K562 (cell line): ENCODE data around the gene F12. TPM values are rescaled to one million over a fixed set of nuclear protein-coding genes. Genes with fewer than 3 reads are reported as not detected.

Experiments
- CBX2 ChIP-seq: fragments of 200-600 bp; sonication (generic); IDR thresholded peaks from one replicate; pipeline ENCODE4 v1.6.1; 2012; ENCODE audit warnings: mild to moderate bottlenecking, low read length, inconsistent platforms; ENCODE audit not compliant: insufficient read depth, poor library complexity, severe bottlenecking
- CC2D1A ChIP-seq: fragments of 450-650 bp; IDR thresholded peaks from 2 replicates; pipeline ENCODE4 v1.6.1; 2017; ENCODE audit warnings: mild to moderate bottlenecking
- DDX20 ChIP-seq: fragments of 450-650 bp; IDR thresholded peaks from 2 replicates; pipeline ENCODE4 v1.6.1; 2016; ENCODE audit warnings: missing genetic modification characterization, low read depth, mild to moderate bottlenecking, missing compliant biosample characterization, moderate library complexity
- DEAF1 ChIP-seq: fragments of 450-650 bp; formaldehyde crosslinking; IDR thresholded peaks from 2 replicates; pipeline ENCODE4 v1.4.0; 2020; ENCODE audit warnings: mild to moderate bottlenecking, moderate library complexity
- EHMT2 ChIP-seq: fragments of 450-650 bp; IDR thresholded peaks from 2 replicates; pipeline ENCODE4 v1.6.1; 2018; ENCODE audit warnings: antibody characterized with exemption
- GABPB1 ChIP-seq: sonication (generic); formaldehyde crosslinking; IDR thresholded peaks from 2 replicates; pipeline ENCODE4 v1.8.0; 2022; ENCODE audit warnings: mild to moderate bottlenecking, missing genetic modification reagents
- KHSRP ChIP-seq: fragments of 450-650 bp; IDR thresholded peaks from 2 replicates; pipeline ENCODE4 v1.6.1; 2017
- MED1 ChIP-seq: sonication (generic); formaldehyde crosslinking; IDR thresholded peaks from 2 replicates; pipeline ENCODE4 v1.8.1; 2023; ENCODE audit warnings: missing genetic modification reagents, borderline replicate concordance
- NFE2L1 ChIP-seq: fragments of 450-650 bp; IDR thresholded peaks from 2 replicates; pipeline ENCODE4 v1.6.1; 2016; ENCODE audit warnings: missing genetic modification characterization, low read depth, mild to moderate bottlenecking, missing compliant biosample characterization, moderate library complexity, borderline replicate concordance
- NFXL1 ChIP-seq: fragments of 450-650 bp; formaldehyde crosslinking; IDR thresholded peaks from 2 replicates; pipeline ENCODE4 v1.4.0; 2021; ENCODE audit warnings: mild to moderate bottlenecking
- NR0B1 ChIP-seq: fragments of 450-650 bp; IDR thresholded peaks from one replicate; pipeline ENCODE4 v1.6.1; 2018; ENCODE audit warnings: mild to moderate bottlenecking, moderate library complexity; ENCODE audit not compliant: partially characterized antibody
- NUFIP1 ChIP-seq: fragments of 450-650 bp; IDR thresholded peaks from 2 replicates; pipeline ENCODE4 v1.6.1; 2018; ENCODE audit not compliant: partially characterized antibody
- RNF219 ChIP-seq: fragments of 250-450 bp; sonication (Bioruptor Pico); IDR thresholded peaks from 2 replicates; pipeline ENCODE4 v1.5.0; 2022; ENCODE audit warnings: mild to moderate bottlenecking
- SMC3 ChIP-seq: conservative IDR thresholded peaks from 2 replicates; pipeline ENCODE4 v1.6.1; 2011; ENCODE audit warnings: low read depth, low read length, improper control_type of control experiment; ENCODE audit not compliant: insufficient read depth
- TAF15 ChIP-seq: fragments of 200-400 bp; formaldehyde crosslinking; IDR thresholded peaks from 2 replicates; pipeline ENCODE4 v1.6.1; 2017; ENCODE audit warnings: mild to moderate bottlenecking, low read depth, low read length, moderate library complexity
- TCFL5 ChIP-seq: fragments of 250-450 bp; sonication (Bioruptor Pico); conservative IDR thresholded peaks from 2 replicates; pipeline ENCODE4 v1.6.1; 2021; ENCODE audit warnings: mild to moderate bottlenecking, moderate library complexity, matching md5 sums
- THRAP3 ChIP-seq: fragments of 450-650 bp; IDR thresholded peaks from 2 replicates; pipeline ENCODE4 v1.6.1; 2016; ENCODE audit warnings: mild to moderate bottlenecking, inconsistent platforms, borderline replicate concordance
- ZC3H8 ChIP-seq: fragments of 450-650 bp; IDR thresholded peaks from 2 replicates; pipeline ENCODE4 v1.6.1; 2017
- ZFX ChIP-seq: sonication (generic); formaldehyde crosslinking; IDR thresholded peaks from 2 replicates; pipeline ENCODE4 v1.8.0; 2022; ENCODE audit warnings: mild to moderate bottlenecking, missing genetic modification reagents, moderate library complexity
- ZNF133 ChIP-seq: fragments of 250-450 bp; sonication (Bioruptor Pico); IDR thresholded peaks from 2 replicates; pipeline ENCODE4 v1.4.0; 2020; ENCODE audit warnings: mild to moderate bottlenecking
- ZNF24 ChIP-seq: fragments of 450-650 bp; IDR thresholded peaks from 2 replicates; pipeline ENCODE4 v1.6.1; 2016
- ZNF253 ChIP-seq: fragments of 250-450 bp; sonication (Bioruptor Pico); conservative IDR thresholded peaks from 2 replicates; pipeline ENCODE4 v1.6.1; 2021; ENCODE audit warnings: mild to moderate bottlenecking
- ZNF274 ChIP-seq: IDR thresholded peaks from 2 replicates; pipeline ENCODE4 v1.6.1; 2011; ENCODE audit warnings: low read depth, mild to moderate bottlenecking, low read length, moderate library complexity, borderline replicate concordance
- ZNF347 ChIP-seq: fragments of 450-650 bp; formaldehyde crosslinking; IDR thresholded peaks from 2 replicates; pipeline ENCODE4 v1.4.0; 2020; ENCODE audit warnings: low read depth, mild to moderate bottlenecking, moderate library complexity
- ZNF431 ChIP-seq: sonication (generic); formaldehyde crosslinking; IDR thresholded peaks from 2 replicates; pipeline ENCODE4 v1.8.0; 2022; ENCODE audit warnings: mild to moderate bottlenecking, missing genetic modification reagents
- ZNF699 ChIP-seq: fragments of 250-450 bp; sonication (Bioruptor Pico); IDR thresholded peaks from 2 replicates; pipeline ENCODE4 v1.8.0; 2021; ENCODE audit warnings: mild to moderate bottlenecking, moderate library complexity; ENCODE audit not compliant: insufficient replicate concordance
- polyA plus RNA-seq, 8 experiments: library from polyadenylated mRNA; depleted of rRNA in 4 of 8; stranded (reverse) in 5 of 8; unstranded in 3 of 8; fragments of >200 nt; fragmentation: Nextera tagmentation in 2 of 8; fragmentation: Illumina TruSeq in 1 of 8; extraction: Ambion mirVana in 2 of 8; extraction: Trizol in 1 of 8; gene quantifications; 2 replicates each; pipeline versions ENCODE4 v1.2.1 to v1.2.3, GENCODE V29; 2011 to 2014; ENCODE audit warnings: inconsistent platforms in 1 of 8, missing spikeins in 1 of 8
- total RNA-seq, 7 experiments: library from RNA; depleted of rRNA in 6 of 7; stranded (reverse); fragments of >200 nt in 6 of 7; fragmentation: Illumina TruSeq in 2 of 7; extraction: Trizol in 2 of 7; gene quantifications; 2 replicates each; pipeline versions ENCODE4 v1.2.1 to v1.2.3, GENCODE V29; 2011 to 2021; ENCODE audit warnings: low replicate concordance in 1 of 7

Gene F12
- total and polyA plus RNA-seq, 9 of the 15 experiments (the other 6 are each of a cell fraction or from before 2014, with no cell fraction given), result 0.59 to 18.3 (median 3.6) TPM

- TF ChIP-seq RNF219 (CRISPR knock-in tag) (no peak), ZNF253 (CRISPR knock-in tag) (no peak), CC2D1A (no peak), SMC3 (peak; percentile 54), NUFIP1 (no peak), CBX2 (no peak), ZNF274 (no peak), NFXL1 (CRISPR knock-in tag) (no peak), EHMT2 (no peak), ZFX (CRISPR knock-in tag) (peak; percentile 48; the same call in 1 of the 2 replicates), NFE2L1 (tag) (no peak), GABPB1 (peak; percentile 66), NR0B1 (no peak), ZC3H8 (no peak), TAF15 (no peak), MED1 (no peak), DDX20 (tag) (no peak), KHSRP (no peak), ZNF431 (CRISPR knock-in tag) (no peak), TCFL5 (CRISPR knock-in tag) (no peak), ZNF24 (no peak), ZNF699 (CRISPR knock-in tag) (no peak), DEAF1 (CRISPR knock-in tag) (no peak), ZNF347 (no peak), THRAP3 (no peak), ZNF133 (CRISPR knock-in tag) (no peak)
Observed at GRCh38 chr5:177370488-177371119, 38.8 kb downstream of the F12 start (continued).
